A549 treated with CORT108297 at 1 μM for 4 hours (cell line): Measurements from ENCODE around the gene SSTR5. TPM values are rescaled to one million over a fixed set of nuclear protein-coding genes. Genes with fewer than 3 reads are reported as not detected.

Experiments used
- total RNA-seq: library from RNA; stranded (reverse); fragments of 200-300 nt; extraction: Qiagen RNA extraction; gene quantifications from 5 replicates; pipeline ENCODE4 v1.2.3, GENCODE V29; 2022

SSTR5 gene
- 0.25 to 0.37 TPM (median 0.33 TPM) in 5 replicates for total RNA-seq

DNA sequence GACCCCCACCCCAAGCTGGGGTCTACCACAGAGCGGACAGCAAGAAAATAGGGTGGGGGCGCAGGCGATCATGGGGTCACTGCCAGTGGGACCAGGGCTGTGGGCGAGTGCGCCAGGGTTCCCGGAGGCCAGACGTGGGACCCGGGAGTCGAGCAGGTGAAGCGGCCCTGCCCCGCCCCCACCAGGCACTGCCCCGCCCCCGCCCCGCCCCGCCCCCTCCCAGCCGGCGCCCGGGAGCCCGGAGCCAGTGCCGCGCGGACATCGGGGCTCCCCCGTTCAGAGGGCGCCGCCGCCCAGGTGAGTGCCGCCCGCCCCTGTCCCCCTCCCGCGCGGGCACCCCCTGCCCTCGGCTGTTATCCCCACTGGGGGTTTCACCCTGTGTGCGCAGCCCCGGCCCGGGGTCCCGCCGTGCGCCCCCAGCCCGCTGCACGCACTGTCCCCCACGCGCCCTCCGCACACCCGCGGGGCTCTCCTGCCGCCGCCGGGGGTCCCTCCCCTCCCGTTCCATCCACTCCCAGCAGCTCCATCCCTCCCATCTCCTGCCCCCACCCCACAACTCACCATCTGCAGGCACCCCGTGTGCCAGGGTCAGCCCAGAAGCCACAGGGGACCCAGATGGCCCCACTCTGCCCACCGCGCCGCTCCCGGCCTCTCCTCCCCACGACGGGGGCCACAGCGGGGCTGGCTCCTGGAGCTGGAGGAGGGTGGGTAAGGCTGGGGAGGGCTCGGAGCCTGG is at the start of gene SSTR5:
SSTR5 (plus strand) TSS at position 222 of the 736 bp plus-strand sequence. CDS start 6,122 bp downstream, outside the sequence.

DNA sequence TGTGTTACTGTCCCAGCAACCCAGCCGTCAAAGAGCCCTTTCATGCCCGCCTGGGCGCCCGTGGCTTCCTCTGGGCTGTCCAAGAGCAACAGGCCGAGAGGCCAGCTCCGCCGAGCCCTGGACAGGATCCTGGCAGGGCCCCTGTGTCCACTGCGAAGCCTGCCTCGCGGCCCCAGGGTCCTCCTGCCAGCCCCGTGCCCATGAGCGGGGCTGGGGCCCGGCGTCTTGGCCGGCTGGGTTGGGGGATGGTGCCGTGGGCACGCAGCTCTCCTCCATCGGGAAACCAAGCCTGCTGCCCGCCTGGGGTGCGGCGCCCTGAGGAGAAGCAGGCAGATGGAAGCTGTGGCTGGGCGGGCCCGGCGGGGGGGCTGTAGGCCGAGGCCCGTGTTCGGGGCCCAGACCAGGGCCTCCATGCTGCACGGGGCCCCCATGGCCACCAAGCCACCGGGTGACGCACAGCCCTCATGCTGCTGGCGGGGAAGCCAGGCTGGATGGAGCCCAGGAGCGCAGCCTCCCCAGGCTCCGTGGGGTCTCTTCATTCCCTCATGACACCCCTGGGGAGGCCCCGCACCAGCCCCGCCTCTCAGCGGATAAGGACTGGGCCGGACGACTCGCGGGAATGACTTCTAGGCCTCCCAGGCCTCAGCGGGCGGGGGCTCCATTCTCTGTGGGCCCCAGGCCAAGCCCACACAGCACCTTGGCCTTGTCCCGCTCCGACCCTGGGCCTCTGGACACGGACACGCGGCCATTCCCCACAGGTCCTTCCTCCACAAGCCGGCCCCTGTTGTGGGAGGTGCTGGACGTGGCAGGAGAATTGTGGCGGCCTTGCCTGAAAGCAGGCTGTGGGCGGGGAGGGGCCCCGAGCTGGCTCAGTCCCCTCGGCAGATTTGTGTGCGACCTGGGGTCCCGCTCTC is 23.9 kb downstream of the SSTR5 start, which contains the start of gene C1QTNF8:
C1QTNF8 (minus strand) TSS at position 76 of the 914 bp plus-strand sequence. CDS start 1,322 bp downstream, outside the sequence.

Other genes starting within 250 kb of the SSTR5 start
- gene LMF1, start 101.8 kb upstream of the SSTR5 start, total RNA-seq = 7.6 to 11.4 TPM (median 9.1 TPM) in 5 replicates
- gene SOX8, start 91.0 kb upstream of the SSTR5 start, total RNA-seq = 0.65 to 1.7 TPM (median 1.4 TPM) in 5 replicates
- gene C1QTNF8, start 23.5 kb downstream of the SSTR5 start, total RNA-seq = not detected in 5 replicates
- gene CACNA1H, start 80.4 kb downstream of the SSTR5 start, total RNA-seq = 8.9 to 14.7 TPM (median 13.9 TPM) in 5 replicates
- 0.08 to 0.24 TPM (median 0.13 TPM) in 3 of 5 replicates, not detected in the others for gene TPSG1, start 152.5 kb downstream of the SSTR5 start, total RNA-seq
- gene TPSB2, start 157.4 kb downstream of the SSTR5 start, total RNA-seq = 0.09 to 0.15 TPM (median 0.12 TPM) in 3 of 5 replicates, not detected in the others
- gene TPSAB1, start 168.0 kb downstream of the SSTR5 start, total RNA-seq = 0.13 TPM in 1 of 5 replicates, not detected in the others
- gene TPSD1, start 183.3 kb downstream of the SSTR5 start, total RNA-seq = not detected in 5 replicates
- gene UBE2I, start 236.9 kb downstream of the SSTR5 start, total RNA-seq = 156 to 190 TPM (median 161 TPM) in 5 replicates